ENCODE results near the gene RARRES1.
A peak's percentile ranks its signal among the peaks of the same experiment; 100 is the strongest.

RARRES1 gene

DNA sequence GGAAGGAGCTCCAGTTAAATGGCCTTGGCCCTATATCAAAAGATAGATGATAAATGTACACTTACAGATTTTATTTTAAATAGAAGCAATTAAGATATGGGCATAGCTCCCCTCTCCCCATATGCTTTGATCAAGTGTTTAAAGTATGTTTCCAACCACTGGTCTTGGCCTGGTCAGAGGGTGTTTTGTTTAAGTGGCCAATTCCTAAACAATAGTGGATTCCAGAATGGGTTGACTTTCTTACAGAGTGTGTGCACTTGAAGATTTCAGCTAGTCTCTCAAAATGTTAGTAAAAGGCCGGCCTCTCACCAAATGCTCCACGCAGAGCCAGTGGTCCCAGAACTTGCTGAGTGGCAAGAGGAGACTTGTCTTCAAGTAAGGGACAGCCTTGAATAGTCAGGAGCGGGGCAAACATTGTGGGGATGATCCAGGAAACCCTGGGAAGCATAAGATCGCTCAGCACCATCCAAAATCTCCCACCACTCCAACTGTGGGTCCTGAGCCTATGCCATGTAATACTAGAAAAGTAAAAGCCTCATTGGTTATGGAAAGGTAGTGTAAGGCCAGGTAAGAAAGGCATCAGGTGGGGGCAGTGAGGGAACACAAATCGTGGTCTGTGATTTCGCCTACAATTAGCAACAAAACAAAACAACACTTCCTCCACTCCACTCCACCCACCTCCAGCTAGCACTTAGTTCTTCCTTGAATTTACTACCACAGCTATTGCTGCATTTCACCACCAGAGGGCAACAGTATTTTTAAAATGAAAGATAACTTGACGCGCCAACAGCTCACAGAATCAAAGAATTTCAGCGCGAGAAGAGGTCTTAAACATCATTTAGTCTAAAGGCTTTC is 4.8 kb downstream of the RARRES1 start:
- peak; percentile 81 for DNase-seq (ENCODE audit: low read depth)
- no peak overlapping the region for H3K4me3 ChIP-seq (ENCODE audit: control insufficient read depth, low read depth, low read length)
- TF ChIP-seq, protein P1, sequence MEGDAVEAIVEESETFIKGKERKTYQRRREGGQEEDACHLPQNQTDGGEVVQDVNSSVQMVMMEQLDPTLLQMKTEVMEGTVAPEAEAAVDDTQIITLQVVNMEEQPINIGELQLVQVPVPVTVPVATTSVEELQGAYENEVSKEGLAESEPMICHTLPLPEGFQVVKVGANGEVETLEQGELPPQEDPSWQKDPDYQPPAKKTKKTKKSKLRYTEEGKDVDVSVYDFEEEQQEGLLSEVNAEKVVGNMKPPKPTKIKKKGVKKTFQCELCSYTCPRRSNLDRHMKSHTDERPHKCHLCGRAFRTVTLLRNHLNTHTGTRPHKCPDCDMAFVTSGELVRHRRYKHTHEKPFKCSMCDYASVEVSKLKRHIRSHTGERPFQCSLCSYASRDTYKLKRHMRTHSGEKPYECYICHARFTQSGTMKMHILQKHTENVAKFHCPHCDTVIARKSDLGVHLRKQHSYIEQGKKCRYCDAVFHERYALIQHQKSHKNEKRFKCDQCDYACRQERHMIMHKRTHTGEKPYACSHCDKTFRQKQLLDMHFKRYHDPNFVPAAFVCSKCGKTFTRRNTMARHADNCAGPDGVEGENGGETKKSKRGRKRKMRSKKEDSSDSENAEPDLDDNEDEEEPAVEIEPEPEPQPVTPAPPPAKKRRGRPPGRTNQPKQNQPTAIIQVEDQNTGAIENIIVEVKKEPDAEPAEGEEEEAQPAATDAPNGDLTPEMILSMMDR (conservative IDR thresholded peaks at IDR 0.05; ENCODE audit: control insufficient read depth, insufficient read depth, low read depth, low read length), result peak; percentile 88

DNA sequence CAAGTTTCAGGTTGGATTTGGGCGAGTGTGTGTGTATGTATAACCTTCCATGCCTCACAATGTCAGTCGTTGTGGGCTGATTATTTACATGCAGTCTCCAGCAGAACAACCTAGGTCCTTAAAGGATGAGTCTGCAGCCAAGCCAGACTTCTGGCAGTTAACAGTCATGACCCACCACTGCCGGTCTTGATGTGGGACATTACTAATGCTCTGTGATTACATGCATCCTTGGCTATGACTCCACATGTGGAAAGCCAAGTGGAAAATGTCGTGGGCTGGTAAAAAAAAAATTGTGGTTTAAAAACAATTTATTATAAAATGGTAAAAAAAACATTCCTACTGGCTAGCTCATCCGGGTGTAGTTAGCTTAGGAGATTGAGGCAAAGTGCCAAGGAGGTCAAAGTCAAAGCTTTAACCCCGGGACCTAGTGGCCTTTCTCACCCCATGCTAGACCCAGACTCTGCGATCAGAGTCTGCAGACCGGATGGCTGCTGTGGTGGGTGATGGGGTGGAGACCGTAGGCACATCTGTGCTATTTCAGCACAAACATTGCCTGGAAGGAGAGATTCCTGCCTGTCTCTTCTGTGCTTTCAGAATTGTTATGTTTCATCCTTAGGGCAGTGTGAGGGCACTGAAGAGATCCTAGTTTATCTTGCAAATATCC is 6.8 kb downstream of the RARRES1 start:
- no peak overlapping the region for H3K4me3 ChIP-seq (ENCODE audit: control insufficient read depth, low read depth, low read length)
- TF ChIP-seq, protein P1 (conservative IDR thresholded peaks at IDR 0.05; ENCODE audit: control insufficient read depth, insufficient read depth, low read depth, low read length), result no peak
- DNase-seq (ENCODE audit: low read depth), result peak; percentile 100

GRCh38 chr3:158723991-158724390 is 8.3 kb downstream of the RARRES1 start:
- no peak overlapping the region for H3K4me3 ChIP-seq (ENCODE audit: control insufficient read depth, low read depth, low read length)
- TF ChIP-seq, protein P1 (conservative IDR thresholded peaks at IDR 0.05; ENCODE audit: control insufficient read depth, insufficient read depth, low read depth, low read length), result no peak
- DNase-seq (ENCODE audit: low read depth), result no peak

DNA sequence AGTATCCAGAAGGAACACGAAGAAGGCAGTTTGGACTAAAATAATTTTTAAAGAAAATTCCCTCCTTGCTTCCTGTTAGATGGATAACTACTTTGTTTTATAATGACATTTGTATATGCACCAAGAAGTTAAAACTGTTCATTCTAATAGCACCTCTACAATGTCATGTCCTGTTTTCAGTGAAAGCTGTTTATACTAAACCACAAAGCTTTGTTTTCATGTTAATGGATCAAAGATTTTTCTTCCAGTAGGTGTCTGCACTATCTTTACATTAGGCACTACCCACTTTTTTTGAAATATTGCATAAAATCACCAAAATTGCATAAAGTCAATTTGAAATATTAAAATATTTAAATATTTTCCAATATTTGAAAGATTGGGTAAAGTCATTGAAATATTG is 10.1 kb downstream of the RARRES1 start:
- DNase-seq (ENCODE audit: low read depth), result no peak
- TF ChIP-seq, protein P1 (conservative IDR thresholded peaks at IDR 0.05; ENCODE audit: control insufficient read depth, insufficient read depth, low read depth, low read length), result no peak
- no peak overlapping the region for H3K4me3 ChIP-seq (ENCODE audit: control insufficient read depth, low read depth, low read length)

GRCh38 chr3:158718490-158719170 is 13.6 kb downstream of the RARRES1 start:
- H3K4me3 ChIP-seq (ENCODE audit: control insufficient read depth, low read depth, low read length), result no peak overlapping the region
- TF ChIP-seq, protein P1 (conservative IDR thresholded peaks at IDR 0.05; ENCODE audit: control insufficient read depth, insufficient read depth, low read depth, low read length), result no peak
- peak; percentile 96 for DNase-seq (ENCODE audit: low read depth)

- no peak overlapping the region for H3K4me3 ChIP-seq (ENCODE audit: control insufficient read depth, low read depth, low read length)
- DNase-seq (ENCODE audit: low read depth), result no peak
- TF ChIP-seq, protein P1 (conservative IDR thresholded peaks at IDR 0.05; ENCODE audit: control insufficient read depth, insufficient read depth, low read depth, low read length), result no peak
These were observed 14.7 kb downstream of the RARRES1 start for GRCh38 chr3:158717576-158717975.
